Testis (tissue), 2 donors: ENCODE results near the gene TESPA1.

Experiments
- CTCF ChIP-seq, 3 experiments: fragments of 450-650 bp in 2 of 3; fragments of 200-600 bp in 1 of 3; sonication (generic) in 1 of 3; IDR thresholded peaks; one replicate each; pipeline ENCODE4 v1.5.1; 2016 to 2019; ENCODE audit warnings: antibody characterized with exemption in 3 of 3, mild to moderate bottlenecking in 2 of 3, moderate library complexity in 1 of 3
- POLR2A ChIP-seq: fragments of 450-650 bp; IDR thresholded peaks from one replicate; pipeline ENCODE4 v1.6.1; 2017; ENCODE audit warnings: antibody characterized with exemption, mild to moderate bottlenecking, moderate library complexity

DNA sequence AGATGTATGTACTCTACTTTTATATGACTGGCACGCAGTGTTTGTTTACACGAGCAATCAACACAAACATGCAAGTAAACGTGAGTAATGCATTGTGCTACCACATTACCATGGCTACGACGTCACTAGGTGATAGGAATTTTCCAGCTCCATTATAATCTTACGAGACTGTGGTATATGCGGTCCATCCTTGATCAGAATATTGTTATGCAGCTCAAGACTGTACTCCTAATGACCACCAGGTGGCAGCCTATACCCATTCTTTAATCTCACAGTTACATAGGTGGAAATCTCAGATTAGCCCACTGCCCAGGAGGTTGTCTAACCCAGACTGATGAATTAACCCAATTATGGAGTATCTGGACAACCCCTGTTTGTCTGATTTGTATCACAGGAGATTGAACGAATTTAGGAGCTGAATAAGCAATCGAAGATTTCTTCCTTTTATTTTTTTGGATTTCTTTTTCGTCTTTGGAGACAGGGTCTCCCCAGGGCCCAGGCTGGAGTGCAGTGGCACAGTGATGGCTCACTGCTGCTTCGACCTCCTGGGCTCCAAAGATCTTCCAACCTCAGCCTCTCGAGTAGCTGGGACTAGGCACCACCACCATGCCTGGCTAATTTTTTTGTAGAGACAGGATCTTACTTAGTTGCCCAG lies 8.7 kb upstream of the TESPA1 start:
- TF ChIP-seq CTCF (IDR thresholded peaks at IDR 0.05): peak; percentile 91 to 95 (median 93)
- TF ChIP-seq POLR2A: no peak
